HG02759 (cell line): Measurements from ENCODE around the gene RETREG1.
"Not testable (repeated sequence)": the region's sequence is repeated elsewhere in the genome, so short reads cannot be mapped to it uniquely, and the experiment has no call there.

Experiments used
- ATAC-seq: cut with Tn5 transposase; IDR thresholded peaks from one replicate; pipeline ENCODE4 v1.9.1; 2021; ENCODE audit warnings: mild to moderate bottlenecking, moderate library complexity; ENCODE audit not compliant: unreplicated experiment

Gene RETREG1

DNA sequence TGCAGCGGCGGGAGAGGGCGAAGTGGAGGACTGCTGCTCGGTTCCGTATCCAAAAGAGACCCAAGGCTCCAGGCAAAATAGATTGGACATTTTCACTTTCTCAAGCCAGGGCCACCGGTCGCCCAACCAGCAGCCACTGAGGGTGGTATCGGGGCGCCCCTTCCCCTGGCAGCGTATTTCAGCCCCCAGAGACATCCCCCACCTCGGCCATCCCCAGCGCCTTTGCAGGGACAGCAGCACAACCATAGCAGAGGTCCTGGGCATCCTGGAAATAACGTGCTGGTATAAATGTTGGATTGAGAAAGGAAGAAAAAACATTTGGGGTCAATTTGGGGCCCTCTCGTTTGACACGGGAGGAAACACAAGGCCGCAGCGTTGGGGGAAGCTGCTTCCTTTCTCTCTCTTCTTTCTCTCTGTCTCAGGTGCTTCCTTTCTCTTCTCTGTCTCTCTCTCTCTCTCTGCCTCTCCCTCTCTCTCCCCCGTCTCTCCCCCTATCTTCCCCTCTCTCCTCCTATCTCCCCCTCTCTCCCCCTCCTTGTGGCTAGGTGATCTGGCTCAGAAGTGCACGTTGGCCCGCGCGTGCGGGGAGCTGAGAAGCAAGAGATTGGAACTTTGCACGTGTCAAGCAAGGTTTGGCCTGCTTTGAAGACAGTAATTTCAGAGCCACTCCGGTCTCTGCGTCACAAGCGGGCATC is 624 bp upstream of the RETREG1 start:
- ATAC-seq = peak; percentile 4

DNA sequence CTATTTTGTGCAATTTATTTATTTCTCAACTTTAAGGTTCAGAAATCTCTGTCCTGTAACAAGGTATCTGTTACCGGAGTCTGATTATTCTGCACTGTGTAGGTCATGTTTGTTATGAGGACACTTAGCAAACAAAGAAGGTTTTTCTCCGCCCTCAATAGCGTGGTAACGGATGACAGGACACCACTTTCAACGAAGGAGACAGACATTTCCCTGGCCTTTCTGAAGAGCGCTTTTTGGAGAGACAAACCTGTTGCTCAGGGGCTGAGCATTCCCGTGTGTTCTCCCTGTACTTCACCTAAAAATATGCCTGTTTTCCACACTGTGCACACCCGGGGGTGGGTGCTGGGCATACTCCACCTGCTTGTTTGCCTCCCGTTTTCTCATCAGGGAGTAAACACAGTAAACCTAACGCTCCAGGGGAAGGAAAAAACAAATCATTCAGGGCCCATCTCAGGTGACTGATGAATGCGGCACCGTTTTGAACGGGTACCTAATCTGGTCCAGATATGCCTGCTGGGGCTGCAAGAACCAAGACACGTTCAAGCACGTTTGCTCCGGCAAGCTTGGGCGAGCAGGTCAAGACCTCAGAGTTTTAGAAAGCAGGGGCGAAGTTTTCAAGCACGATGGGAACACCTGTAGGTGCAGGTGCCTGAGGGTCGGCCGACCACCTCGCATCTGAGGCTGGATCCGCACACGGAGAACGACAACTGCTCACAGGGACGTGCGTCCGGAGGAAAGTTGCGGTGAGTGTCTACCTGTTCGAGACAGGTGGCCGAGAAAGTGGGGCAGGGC is 859 bp downstream of the RETREG1 start:
- ATAC-seq = no peak

DNA sequence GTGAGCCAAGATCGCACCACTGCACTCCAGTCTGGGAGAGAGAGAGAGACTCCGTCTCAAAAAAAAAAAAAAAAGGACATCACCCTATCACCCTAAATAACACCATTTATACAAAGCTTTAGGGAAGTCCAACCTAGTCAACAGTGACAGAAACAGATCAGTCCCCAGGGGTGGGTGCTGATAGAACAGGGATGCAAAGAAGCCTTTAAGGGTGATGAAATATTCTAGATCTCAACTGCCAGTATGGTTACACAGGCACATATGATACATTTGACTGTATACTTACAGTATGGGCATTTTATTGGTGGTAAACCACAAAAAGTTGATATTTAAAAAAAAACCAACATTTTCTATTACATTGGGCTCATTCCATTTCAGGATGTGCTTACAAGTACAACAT is 4.8 kb downstream of the RETREG1 start:
- ATAC-seq = no peak

DNA sequence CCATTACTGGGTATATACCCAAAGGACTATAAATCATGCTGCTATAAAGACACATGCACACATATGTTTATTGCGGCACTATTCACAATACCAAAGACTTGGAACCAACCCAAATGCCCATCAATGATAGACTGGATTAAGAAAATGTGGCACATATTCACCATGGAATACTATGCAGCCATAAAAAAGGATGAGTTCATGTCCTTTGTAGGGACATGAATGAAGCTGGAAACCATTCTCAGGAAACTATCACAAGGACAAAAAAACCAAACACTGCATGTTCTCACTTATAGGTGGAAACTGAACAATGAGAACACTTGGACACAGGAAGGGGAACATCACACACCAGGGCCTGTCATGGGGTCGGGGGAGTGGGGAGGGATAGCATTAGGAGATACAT is 5.9 kb downstream of the RETREG1 start:
- ATAC-seq = not testable (repeated sequence)

DNA sequence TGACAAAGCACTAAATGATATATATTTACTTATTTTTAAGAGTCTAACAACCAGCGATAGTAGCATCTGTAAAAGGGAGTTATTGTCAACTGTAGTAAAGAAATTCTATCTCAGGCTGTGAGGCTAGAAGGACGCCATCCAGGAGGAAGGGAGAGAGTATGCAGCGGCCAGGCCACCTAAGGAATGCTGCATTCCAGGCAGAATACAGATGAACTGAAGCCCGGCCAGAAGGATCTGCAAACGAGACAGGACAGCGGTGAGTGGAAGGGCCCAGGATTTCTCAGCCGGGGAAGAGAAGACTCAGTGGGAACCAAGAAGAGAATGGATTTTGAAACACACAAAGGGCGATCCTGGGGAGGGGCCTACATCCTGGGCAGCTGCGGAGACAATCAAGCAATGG is 7.4 kb downstream of the RETREG1 start:
- no peak for ATAC-seq

DNA sequence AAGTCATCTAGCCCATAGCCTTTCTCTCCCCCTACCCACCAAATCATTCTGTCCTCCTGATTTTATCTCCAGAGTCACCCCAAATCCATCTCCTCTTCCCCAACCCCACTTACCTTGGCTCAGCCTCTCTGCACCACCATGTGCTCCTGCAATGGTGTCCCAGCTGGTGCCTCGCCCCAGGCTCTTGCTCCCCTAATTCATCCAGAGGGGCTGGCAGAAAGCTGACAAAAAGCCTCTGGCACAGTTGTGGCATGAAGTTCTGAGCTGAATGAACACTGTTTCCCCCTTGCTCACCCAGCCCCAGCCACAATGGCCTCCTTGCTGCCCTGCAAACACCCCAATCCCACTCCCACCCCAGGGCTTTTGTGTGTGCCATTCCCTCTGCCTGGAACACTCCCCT is 10.2 kb downstream of the RETREG1 start:
- no peak for ATAC-seq

DNA sequence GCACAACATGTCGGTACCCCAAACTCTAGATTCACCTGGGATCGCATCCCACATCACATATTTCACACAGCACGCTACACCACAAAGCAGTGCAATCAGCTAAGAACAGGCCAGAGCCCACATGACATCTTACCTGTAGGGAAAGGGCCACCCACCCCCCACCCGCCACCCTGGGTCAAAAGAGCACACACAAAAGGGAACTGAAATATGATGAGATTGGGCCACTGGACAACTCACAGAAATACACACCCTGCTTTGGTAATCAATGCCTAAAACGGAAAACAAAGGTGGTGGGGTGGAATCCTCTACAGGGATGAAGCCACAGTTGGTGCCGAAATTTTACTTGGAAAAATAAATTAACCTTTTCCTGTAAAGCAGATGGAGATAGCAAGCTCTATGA is 13.1 kb downstream of the RETREG1 start:
- no peak for ATAC-seq

DNA sequence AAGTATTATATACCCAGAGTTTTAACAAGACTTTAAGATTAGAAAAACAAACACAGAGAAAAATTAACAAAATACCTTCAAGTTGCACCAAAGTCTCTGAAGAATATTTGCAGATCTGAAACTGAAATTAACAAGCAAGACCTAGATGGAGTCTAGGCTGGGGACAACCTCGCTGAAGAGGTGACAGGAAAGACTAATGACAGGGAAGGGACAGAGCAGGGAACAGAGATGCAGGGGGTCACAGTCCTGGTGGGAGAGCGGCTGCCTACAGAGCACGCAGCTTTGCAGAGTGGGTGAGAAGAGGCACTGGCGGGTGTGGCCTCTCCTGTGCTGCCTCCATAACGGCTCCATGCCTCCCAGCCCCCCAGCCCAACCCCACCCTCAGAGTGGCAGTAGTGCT is 13.5 kb downstream of the RETREG1 start:
- ATAC-seq = no peak

DNA sequence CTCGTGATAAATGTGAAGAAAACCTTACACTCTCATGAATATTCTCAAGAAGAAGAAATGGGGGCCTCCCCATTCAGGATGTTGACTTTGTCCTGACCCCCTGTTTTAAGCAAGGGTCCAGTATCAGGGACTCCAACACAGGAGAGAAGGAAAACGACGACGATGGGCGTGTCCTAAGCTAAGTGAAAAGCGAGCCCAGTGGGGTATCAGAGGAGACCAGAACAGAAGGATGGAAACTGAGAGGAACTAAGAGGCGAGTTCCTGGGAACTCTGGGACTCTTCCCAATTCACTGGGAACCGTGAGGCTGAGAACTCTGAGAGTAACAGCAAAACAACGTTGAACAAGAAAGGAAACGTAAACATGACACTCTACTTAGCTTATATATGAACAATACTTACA is 14.6 kb downstream of the RETREG1 start:
- no peak for ATAC-seq

DNA sequence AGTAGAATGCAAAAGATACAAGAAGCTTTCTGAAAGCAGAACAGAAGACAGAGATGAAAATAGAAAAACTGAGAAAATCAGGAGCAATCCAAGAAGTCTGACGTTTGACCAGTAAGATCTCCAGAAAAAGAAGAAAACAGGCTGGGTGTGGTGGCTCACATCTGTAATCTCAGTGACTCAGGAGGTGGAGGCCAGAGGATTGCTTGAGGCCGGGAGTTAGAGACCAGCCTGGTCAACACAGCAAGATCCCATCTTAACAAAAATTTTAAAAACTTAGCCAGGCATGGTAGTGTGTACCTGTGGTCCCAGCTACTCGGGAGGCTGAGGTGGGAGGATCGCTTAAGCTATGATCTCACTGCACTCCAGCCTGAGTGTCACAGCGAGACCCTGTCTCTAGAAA is 15.9 kb downstream of the RETREG1 start:
- no peak for ATAC-seq

DNA sequence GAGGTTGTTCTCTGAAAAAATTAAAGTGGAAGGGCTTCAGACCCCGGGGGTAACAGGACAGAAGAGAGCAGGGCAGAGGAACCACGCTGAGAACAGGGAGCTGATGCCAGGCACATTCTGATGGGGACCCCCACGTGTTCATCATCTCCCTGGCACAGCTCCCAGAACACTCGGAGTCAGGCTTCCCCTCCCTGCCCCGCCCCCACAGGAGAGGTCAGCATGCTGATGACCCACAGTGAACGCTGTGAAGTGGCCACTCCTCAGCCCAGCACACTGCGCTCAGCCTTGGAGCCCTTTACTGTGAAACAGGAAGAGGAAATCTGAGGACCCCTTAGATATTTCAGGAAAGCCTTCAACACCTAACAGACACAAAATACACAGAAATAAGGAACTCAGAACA is 16.4 kb downstream of the RETREG1 start:
- no peak for ATAC-seq

DNA sequence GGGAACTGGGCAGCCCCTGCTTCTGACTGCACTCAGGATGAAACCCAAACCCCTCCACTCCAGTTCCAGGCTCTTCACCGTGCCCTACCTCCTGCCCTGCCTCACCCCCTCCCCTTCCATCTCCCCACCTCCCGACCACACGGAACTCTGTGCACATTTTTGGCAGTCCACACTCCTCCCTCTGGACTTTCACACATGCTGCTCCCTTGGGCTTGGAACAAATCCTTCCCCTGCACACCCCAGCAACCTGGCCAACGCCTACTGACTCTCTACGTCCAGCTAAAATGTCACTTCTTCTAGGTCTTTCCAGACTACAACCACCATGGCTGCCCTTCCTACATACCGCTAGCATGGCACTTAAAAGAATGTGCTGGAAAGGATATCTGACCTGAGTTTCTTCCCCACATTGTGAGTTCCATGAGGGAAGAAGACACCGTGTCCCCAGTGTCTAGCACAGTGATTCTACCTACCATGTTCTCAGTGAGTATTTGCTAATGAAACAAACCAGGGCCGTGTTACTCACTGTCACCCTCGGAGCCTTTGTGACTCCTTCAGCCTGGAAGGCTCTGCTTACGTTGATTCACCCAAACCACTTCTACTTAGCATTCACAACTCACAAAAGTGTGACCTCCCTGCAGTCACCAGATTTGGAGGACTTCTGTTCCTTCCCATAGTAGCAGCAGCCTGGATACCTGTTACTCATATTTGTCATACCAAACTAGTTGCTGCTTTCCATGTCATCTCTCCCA is 18.7 kb downstream of the RETREG1 start:
- no peak for ATAC-seq

DNA sequence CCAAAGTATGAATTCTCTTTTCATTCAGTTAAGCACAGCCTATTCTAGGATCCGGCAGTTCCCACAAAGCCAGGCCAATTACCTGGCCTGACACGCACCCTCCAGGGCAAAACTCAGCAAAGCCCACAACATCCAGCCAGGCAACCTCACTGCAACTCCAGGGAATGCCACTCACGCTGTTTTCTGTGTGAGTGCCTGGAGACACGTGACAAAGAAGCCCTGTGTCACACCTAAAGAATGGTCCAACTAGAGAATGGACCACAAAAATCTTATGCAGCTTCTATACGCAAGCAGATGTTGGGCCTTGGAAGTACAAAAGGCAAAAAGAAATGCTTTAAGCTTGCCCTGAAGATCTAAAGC is 20.2 kb downstream of the RETREG1 start:
- no peak for ATAC-seq

DNA sequence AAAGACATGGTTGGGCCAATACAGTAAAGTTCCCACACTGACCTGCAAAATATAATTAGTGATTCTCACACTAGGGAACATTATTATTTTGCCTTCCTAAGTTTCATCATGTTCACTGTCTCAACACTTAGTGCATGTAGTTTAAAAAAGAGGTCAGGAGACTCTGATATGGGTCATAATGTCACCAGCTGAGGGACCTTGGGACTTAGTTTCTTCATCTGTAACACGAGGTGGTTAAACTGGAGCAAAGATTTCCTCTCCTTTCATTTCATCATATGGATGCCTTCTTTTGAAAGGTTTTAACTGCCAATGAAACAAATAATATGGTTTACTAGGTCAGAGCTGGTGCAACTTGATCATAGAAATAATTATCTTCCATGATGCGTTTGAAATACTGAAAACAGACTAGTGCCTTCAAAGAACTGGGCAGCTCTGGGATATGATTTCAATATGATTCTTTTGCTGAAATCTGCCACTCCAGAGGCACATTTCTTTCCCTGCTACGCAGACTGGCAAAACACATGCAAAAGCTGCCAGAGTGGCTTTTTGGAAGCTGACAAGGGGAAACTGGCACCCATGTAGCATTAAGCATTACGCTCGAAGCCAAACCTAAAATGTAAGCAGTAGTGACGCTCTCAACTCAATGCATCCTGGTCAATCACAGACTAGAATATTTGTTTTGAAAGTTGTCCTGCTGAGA is 20.8 kb downstream of the RETREG1 start:
- ATAC-seq = no peak

DNA sequence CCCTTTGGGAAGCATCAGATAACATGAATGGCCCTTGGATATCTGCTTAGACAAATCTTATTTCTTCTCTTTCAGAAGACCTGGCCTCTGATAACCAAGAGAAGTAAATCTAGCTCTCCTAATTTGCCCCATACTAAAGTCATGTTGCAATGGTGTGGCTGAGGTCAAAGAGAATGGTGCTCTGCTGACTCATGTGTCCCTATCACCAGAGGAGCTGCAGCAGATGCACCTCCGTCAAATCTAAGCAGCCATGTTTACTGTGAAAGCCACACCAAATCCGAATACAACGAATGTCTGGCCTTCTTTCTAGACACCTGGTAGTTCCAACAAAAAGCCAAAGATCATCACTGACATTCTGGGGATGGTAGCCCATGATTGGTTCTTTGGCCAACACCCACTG is 23.2 kb downstream of the RETREG1 start:
- ATAC-seq = no peak

DNA sequence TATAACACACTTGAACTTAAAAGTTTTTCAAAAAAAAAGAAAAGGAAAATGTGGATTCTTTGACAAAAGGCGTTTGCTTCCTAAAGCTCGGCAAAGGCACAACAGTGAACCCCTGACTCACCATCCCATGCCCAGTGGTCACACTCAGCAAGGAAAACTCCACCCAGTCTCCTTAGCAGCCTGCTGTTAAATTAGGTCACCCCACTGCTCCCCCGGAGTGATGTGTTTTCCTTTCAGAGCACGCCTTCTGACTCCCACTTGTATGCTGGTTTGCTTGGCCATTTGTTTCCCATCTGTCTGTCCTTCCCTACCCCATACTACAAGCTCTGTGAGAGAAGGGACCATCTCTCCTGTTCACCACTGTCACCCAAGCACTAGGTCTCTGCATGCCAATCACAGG is 23.8 kb downstream of the RETREG1 start:
- ATAC-seq = no peak

DNA sequence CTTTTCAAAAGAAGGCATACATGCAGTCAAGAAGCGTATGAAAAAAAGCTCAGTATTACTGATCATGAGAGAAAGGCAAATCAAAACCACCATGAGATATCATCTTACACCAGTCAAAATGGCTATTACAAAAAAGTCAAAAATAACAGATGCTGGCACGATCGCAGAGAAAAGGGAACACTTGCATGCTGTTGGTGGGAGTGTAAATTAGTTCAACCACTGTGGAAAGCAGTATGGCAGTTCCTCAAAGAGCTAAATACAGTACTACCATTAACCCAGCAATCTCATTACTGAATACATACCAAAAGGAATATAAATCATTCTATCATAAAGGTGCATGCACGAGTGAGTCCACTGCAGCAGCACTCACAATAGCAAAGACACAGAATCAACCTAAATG is 24.5 kb downstream of the RETREG1 start:
- ATAC-seq = no peak

DNA sequence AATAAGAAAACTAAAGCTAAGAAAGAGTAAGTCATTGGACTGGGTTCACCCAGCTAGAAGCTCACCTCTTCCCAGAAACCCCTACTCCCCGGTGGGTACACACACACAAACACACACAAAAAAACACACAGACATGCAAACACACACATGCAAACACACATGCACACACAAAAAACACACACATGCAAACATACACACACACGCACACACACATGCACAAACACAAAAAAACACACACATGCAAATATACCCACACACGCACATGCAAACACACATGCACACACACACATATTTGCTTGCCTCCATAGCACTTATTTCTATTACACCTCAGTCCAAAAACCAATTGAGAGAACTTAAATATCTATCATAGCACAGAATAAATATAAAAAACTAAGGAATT is 26.1 kb downstream of the RETREG1 start:
- ATAC-seq = no peak

DNA sequence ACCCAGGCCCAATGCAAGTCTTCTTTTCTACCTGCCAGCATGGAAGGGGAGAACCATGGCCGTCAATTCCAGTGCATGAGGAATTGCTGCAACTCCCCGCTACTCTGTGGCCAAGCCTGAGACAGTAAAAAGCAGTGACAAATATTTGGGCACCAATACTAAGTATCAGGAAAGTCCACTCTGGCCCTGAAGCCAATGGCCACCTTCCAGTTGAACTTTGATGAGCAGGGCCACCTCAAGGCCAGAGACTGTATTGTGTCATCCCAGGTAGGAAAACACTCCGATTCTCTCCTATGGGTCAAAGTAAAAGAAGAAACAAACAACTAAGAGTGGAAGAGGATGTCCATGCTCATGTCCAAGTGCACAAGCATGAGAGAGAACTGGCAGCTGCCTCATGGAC is 27.1 kb downstream of the RETREG1 start:
- ATAC-seq = no peak

DNA sequence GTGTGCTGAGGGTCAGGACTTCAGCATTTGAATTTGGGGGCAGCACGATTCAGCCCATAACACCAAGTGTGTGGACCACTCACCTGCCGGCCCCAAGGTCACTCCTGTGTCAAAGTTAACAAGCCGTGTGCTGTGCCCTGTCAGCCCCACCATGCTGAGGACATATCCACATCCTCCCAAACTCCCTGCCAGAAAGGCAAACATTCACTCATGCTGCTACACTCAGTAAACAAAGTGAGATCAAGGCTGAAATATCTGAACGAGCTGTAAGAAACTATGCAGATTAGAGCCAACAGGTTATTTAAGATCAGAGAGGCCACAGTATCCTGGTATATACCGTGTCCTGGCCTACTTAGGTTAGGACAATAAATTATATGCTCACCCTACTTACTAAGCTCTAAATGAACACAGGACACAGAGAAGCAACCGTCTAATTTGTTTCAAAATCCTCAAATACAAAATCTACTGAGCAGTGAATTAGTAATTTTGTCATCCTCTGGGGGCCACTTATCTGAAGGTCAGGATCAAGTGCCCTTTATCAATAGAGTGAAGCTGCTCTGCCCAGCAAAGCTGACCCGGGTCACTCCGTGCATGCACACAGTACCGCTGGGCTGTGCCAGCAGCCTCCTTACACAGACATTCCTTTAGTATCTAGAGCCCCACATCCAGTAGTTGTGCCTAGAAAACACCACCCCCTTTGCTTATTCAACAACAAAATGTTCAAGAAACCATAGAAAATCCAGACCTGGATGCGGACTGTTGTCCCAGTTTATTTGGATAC is 28.2 kb downstream of the RETREG1 start:
- ATAC-seq = no peak

DNA sequence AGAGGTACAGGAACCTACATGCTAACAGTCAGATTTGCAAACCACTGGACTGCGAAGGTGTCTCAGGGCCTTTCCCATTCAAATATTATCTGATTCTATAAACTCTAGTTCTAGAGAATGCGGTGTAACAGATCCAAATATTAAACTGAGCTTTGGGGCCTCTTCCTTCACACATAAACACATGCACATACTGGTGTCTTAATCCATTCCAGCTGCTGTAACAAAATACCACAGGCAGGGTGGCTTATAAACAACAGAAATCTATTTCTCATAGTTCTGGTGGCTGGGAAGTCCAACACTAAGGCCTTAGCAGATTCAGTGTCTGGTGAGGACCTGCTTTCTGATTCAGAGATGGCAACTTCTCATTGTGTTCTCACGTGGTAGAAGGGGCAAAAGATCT is 30.2 kb downstream of the RETREG1 start:
- ATAC-seq = no peak
